ENCODE data around the gene SCN4A. TPM values are rescaled to one million over a fixed set of nuclear protein-coding genes. Genes with fewer than 3 reads are reported as not detected.

The SCN4A gene
- polyA plus RNA-seq, 10 donors, result 11.6 to 52.0 (median 38.1) TPM

DNA sequence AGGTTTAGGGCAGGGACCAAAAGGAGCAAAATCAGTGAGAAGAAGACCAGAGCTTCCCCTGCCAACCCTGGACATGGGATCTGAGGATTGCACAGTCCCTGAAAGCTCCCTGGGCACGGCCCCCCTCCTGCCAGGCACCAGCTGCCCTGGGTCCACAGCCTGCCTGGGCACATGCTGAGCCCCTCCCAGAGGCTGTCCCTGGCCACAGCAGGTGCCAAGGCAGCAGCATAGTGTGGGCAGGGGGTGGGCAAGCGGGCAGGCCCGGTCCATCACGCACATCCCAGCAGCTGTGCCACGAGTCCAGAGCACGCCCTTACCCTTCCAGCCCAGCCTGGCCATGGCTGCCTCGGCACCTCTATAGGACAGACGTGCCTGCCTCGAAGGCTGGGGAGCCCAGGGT lies 12.7 kb downstream of the SCN4A start:
- DNase-seq, result peak; percentile 54 to 68 (median 62)

DNA sequence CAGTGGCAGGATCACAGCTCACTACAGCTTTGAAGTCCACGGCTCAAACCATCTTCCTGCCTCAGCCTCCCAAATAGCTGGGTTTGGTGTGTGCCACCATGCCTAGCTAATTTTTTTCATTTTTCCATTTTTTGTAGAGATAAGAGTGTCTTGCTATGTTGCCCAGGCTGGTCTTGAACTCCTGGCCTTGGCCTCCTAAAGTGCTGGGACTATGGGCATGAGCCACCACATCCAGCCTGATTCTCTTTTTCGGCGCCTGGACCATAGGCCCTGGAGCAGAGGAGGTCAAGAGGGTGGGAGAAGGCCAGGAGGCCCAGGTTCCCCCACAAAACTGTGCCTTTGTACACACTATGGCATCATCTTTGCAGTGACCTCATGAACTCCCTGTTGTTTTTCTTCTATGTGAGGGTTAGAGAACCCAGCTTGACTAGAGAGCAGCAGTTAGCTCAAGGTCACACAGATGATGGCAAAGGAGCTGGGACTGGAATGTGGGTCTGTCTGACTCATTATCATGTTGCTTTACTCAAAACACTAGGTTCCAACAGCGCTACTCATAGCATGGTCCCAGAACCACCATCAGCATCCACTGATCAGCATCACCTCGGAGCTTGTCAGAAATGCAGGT lies 16.3 kb downstream of the SCN4A start:
- DNase-seq, result no peak

DNA sequence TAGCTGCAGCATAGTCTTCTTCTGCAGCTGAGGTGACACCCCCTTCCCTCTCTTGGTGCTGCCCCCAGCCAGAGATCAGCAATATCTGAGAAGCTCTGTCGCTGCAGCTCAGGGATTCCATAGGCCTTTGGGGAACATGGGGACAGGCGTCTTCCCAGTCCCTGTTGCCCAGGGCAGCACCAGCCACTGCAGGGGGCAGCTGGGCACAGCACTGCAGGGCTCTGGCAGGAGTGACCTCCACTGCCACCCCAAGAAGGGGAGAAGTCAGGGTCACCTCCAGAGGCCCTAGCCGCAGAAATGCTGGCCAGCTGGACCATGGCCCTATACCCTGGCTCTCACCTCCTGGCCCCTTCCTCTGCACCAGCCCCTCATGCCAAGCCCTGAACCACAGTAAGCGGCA lies 16.9 kb downstream of the SCN4A start:
- DNase-seq, result no peak

DNA sequence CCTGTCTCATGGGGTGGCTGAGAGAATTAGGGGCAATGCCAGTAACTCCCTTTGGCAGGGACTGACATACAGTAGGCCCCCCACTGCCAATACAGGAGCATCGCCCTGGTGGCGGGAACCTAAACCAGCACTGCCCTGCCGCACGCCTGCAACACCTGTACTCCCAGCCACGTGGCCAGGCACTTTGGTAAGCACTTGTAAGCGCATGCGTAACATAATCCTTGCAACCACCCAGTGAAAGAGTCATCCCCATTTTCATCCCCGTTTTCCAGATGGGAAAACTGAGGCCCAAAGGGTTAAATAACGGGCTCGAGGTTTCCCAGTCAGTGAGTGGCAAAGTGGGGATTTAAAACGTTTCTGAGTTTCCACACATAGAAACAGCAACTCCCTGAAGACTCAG lies 17.5 kb downstream of the SCN4A start:
- no peak for DNase-seq

DNA sequence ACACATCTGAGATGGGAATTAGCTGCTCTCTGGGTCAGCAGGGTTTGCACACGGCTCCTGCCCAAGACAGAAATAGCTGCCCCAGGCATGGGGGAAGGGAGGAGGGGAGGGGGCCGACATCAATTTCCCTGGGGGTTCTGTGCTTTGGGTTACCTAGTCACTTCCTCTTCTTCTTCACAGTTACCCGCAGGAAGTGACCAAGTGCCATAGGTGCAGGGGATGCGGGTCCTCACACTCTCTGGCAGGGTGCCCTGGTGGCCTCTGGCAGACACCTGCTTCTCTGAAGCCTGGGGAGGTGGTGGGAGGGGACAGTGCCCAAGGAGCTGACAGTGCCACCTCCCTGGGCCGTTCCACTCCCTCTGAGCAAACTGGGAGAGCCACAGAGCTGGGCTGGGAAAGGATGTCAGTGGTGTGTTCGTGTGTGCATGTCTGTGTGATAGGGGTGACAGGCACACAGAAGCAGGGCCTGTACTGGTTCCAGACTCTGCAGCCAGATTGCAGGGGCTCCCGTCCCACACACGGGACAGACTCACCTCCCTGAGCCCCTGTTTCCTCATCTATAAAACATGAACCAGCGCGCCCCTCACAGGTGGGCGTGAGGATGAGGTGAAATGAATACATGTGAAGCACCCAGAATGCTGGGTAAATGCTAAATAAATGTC lies 18.2 kb downstream of the SCN4A start:
- no peak for DNase-seq

DNA sequence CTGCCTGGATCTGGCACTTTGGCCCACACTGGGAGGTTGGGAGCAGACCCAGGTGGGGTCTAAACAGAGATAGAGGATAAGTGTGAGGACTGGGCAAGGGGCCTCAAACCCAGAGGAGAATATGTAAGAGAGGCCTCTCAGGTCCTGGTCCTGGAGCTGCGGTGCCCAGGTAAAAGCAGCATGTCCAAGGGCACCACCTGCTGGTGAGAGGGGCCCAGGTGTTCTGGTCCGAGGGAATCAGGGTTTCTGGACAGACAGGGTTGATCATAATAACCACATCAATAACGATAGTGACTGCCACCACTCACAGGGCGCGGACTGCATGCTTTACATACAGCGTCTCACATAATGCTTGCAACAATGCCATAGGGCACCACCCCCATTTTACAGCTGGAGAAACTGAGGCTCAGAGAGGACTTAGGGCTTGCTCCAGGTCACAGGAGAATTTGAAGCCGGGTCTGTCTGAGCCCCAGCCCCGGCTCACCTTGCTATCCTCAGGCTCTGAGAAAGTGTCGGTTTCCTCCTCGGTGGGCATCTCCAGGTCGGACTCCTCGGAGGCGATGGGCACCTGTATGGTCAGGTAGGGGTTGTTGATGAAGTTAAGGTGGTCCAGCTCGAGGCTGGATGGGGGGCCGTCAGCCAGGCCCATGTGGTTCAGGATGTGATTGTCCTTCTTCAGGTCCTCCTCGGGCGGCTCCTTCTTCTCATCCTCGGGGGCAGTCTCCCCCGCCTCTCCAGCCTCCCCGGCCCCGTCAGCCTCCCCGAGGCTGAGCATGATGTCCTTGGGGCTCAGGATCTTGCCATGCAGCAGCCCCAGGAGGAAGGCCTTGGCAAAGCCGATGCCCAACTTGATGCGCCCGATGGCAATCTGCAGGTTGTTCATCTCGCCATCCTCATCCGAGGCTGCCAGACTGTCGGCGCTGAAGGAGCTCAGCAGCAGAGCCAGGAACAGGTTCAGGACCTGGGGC lies 21.5 kb downstream of the SCN4A start:
- DNase-seq, result no peak

DNA sequence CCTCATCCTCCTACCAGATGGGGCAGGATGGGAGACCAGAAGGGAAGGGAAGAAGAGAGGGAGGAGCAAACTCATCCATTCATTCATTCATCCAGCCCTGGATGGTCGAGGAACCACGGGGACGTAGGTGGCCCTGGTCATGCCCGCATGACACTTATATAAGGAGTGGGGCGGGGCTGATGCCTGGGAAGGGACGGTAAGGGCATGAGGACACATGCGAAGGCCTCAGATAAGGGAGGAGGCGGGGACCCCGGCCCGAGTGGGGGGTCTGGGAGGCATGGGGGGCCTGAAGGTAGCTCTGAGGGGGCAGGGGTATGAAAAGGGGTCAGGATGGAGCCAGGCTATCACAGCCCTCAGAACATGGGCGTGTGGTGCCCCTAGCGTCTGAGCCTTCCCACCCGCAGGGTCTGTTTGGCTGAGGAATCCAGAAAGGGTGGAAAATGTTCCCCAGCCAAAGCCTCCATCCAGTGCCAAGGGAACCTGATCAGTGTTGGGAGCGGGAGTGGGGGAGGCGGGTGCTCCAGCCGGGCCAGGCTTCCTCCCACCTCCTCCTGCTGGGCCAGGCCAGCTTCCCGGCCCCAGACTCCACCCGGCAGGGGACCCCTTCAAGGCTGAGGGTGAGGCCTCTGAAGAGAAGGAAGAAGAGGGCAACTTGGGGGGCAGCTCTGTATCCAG lies 23.0 kb downstream of the SCN4A start:
- peak in 2 of 3 donors; percentile 45 to 62 for DNase-seq

DNA sequence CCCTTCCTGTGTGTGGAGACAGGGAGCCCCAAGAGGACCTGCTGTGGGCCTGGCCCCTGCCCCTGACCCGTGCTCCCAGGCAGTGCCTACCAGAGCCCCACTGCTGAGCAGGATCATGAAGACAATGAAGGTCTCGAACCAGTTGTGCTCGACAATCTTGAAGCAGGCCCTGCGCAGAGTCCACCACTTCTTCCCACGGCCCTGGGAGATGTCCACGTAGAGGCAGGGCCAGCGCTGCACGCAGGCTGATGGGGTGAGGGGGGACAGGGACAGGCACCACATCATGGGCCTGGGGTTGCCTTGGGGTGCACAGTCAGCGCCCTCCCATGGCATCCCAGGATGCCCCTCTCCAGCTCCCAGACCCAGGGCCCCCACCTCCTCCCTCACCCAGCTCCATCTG lies 24.2 kb downstream of the SCN4A start:
- no peak for DNase-seq

DNA sequence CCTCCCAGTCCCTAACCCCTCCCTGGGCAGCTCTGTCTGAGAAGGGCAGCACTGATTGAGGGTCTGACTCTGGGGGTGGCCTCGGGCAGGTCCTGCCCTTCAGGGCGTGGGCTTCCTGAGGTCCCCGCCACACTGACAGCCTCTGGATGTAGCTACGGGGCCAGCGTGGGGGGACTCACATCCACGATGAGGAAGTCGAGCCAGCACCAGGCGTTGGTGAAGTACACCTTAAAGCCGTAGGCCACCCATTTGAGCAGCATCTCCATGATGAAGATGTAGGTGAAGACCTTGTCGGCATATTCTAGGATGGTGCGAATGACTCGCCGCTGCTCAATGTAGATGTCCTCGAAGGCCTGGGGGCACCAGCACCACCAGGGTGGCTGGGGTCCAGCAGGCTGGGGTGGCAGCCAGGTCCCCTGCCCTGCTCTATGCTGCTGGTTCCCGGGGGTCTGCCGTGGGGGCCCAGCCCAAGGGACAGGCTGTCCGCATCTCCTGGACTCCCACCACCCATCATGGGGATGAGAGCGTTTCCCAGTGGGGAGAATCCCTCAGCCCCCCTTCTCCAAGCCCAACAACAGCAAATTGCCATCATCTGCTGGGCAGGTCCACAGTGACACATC lies 24.9 kb downstream of the SCN4A start:
- DNase-seq, result no peak

DNA sequence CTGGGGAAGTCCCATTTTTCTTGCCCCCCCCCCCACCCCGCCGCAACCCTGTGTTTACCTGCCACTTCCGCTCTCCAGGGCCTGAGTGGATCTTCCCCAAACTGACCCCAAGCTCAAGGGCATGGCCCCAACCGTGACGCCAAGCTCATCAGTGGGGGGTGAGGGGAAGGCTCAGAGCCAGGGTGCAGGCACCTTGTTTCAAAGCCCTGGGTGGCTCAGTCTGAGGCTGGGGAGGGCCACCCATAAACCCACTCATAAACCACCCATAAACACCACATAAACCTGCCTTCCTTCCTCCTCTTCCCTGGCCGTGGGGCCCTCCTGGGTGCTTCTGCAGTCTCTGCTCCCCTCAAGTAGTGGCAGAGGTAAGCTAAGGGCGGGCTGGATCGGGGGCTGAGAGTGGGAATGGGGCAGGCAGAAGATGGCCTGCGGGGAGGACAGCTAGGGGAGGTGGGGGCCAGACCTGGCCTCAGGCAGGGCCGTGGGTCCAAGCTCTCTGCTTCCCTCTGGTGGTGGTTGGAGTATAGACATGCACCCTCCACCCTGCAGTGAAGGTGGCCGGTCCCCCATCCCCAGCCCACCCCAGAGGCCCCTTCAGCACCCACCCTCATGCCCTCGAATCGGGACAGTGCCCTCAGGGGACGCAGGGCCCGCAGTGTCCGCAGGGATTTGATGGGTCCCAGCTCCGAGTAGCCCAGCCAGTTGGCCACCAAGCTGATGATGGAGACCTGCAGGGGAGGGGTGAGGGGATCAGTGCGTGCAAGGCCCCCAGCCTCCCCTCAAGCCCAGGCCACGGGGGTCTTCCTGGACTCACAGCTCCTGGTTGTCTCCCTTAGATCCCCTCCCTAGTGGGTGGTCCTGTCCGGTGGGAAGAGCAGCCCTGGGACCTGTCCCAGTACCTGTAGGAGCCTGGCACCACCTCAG lies 26.0 kb downstream of the SCN4A start:
- peak in 2 of 3 donors; percentile 39 to 63 for DNase-seq

DNA sequence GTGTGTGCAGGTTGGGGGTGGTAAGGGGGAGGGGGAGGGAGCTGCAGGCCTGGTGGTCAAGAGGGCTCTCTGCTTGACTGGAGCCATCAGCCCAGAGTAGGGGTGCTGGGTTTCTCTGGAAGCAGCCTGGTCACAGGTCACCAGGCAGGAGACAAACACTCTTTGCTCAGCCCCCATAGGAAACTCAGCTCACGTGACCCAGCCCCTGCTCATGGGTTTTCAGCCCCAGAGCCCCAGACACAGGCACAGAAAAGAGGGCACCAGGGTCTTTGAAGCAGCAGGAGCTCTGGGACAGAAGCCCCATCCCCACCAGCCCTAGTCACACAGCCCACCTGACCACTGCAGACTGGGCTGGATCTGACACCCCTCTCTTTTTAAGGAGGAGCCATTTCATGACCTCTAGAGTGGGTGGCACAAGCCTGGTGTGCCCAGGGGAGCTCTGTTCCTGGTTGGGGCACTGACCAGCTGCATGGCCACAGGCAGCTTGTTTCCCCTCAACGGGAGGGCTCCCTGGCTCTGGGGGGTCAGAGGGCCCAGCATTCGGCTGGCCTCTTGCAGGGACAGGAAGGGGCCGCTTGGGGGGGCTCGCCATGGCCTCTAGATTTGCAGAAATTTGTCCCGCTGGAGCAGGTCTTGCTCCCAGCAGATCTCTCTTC lies 26.8 kb downstream of the SCN4A start:
- no peak for DNase-seq

DNA sequence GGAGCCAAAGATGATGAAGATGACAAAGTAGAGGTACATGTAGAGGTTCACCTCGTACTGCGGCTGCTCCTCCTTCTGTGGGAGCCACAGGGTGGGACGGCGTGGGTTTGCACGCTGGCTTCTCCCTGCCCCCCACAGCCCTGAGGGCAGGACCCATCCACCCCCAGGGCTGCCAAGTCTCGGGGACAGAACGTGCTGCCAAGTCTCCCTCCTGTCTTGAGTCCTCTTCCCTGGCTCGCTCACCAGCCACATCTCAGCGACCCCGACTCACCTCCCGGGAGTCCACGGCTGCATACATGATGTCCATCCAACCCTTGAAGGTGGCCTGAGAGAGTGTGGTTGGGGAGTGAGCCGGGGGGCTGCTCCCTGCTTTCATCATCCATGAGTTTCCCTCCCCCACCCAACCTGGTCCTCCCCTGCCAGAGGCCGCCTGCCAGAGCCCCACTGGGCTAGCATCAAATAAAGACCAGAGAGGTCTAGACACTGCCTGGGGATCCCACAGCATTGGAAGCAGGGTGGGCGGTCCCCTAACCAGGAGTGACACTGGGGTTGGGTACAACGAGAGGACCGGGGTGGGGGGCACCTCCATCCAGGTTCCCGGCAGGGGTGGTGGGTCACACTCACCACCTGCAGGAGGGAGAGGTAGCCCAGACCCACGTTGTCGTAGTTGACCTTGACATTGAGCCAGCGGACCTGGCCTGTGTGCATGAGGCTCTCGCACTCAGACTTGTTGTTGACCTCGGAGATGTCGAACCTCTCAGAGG lies 27.8 kb downstream of the SCN4A start:
- DNase-seq, result no peak

DNA sequence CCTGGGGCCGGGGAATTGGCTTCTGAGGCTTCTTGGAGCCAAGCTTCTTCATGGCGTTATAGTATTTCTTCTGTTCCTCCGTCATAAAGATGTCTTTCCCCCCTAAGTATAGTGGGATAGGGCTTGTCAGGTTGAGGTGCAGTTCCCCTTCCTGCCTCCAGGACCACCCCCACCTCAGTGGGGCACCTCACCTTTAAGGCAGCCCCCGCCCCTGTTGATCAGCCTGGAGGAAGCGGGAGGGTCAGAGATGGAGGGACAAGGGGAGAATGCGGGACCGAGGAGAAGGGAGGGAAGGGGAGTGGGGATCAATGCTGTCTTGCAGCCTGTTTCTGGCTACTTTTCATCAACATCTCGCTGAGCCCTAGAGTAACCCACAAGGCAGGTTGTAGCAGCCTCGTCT lies 29.0 kb downstream of the SCN4A start:
- DNase-seq, result no peak

DNA sequence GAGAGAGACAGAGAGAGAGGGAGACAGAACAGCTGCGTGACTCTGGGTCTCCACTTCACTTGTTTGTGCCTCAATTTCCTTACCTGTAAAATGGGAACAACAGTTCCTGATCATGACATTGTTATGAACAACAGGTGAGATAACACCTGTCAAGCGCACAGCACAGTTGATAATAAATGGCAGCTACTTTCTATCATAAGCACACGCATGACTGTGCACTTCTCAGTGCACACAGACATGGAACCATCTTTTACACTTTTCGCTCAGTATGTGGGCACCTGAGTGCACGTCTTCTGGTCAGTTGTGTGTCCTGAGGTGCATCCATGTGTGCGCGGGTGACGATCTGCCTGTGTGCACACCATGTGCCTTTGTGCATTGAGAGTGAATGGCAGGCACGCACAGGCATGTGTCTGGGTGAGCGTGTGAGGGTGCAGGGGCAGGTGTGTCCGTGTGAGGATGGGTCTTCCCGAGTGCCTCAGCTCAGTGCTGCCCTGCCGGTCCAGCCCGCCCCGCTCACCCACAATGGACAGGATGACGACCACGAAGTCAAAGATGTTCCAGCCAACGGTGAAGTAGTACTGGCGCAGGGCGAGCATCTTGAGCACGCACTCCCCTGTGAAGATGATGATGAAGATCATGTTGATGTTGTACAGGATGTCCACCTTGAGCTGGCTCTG lies 30.3 kb downstream of the SCN4A start:
- no peak for DNase-seq

DNA sequence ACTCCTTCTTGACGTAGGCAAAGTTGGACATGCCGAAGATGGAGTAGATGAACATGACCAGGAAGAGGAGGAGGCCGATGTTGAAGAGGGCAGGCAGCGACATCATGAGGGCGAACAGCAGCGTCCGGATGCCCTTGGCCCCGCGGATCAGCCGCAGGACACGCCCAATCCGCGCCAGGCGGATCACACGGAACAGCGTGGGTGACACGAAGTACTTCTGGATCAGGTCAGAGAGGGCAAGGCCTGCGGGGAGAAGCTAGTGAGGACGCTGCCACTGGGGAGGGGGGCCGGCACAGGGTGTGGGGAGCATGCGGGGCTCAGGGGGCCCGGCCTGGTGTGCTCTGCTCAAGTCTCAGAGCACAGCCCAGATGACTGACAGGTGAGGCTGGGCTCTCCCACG lies 31.0 kb downstream of the SCN4A start:
- no peak for DNase-seq

DNA sequence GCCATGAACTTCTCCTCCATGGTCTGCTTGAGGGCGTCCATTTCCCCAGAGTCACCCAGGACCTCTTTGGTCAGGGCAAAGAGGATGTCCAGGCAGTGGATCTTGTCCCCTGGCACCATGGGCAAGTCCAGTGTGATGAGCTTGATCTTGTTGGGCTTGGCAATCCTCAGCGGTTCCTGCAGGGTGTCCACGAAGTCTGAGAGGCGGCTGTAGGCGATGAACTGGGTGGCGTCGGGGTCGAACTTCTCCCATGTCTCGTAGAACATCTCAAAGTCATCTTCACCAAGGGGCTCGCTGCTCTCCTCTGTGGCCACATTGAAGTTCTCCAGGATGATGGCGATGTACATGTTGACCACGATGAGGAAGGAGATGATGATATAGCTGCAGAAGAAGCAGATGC lies 31.6 kb downstream of the SCN4A start:
- DNase-seq, result no peak

DNA sequence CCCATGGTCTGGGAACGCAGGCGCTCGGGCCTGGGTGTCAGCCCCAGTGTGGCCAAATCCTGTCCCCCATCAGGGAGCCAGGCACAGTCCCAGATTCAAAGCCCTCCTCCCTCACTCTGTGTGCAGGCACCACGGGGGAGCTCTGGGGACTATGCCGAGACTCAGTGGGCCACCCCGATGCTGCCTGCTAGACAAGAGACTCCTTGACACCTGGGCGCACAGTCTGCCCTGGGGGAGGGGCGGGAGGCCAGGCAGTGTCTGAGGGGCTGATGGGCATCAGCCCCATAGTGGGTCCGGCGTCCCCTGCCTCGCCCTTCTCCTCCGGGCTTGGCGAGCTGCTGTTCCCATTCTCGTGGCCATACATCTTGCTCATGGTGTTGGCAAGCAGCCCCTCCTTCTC lies 32.1 kb downstream of the SCN4A start:
- no peak for DNase-seq

DNA sequence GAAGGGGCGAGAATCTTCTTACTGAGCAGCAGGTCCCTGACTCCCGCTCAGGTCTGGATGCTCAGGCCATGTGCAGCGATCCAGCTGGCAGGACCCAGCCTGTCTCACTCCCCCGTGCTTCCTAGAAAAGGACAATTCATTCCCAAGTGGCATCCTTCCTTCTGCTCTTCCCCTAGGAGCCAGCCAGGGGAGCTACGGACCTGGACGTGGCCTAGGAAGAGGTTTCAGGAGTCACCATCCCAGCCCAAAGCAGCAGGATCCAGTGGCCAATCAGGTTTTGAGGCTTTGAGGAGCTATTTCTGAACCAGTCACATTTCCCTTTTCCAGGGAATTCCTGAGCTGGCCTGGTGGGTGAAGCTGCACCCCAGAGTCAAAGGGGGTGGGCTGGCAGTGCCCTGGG lies 32.8 kb downstream of the SCN4A start:
- no peak for DNase-seq

DNA sequence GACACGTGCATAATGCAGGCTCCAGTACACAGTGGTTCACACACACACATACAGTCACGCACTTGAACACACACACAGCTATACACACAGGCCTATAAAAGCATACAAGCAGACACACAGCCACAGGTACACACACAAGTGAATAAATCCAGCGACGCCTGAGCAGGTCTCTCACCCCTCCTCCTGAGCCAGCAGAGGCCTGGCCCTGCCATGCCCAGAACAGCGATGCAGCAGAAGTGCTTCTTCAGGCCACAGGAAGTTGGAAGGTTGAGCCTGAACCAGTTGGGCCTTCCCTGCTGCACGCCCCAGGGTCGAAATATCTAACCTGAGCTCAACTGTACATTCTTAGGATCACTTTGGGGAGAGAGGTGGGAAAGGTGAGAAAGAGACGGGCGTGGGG lies 33.3 kb downstream of the SCN4A start:
- DNase-seq, result no peak

All from muscle of back (tissue), 11 donors.